A549 (cell line): ENCODE measurements around the gene KRT76. TPM values are rescaled to one million over a fixed set of nuclear protein-coding genes. Genes with fewer than 3 reads are reported as not detected.

Source experiments
- ATAC-seq, 2 experiments: fragments of 200-7000 bp in 1 of 2; fragments of >200 bp in 1 of 2; cut with Nextera tagmentation in 1 of 2; cut with Tn5 transposase in 1 of 2; 3 replicates each; pipeline versions ENCODE4 v1.8.0 to v1.9.1; 2018 to 2020; ENCODE audit warnings: mild to moderate bottlenecking in 1 of 2, moderate library complexity in 1 of 2
- CTCF ChIA-PET: fragments of 300-600 bp; sonication (Branson Sonifier 250); formaldehyde crosslinking; extraction: SDS; loops from one replicate; lab custom pipeline; 2021; ENCODE audit warnings: antibody characterized with exemption, inconsistent platforms; lab: Yijun Ruan, JAX
- POLR2A ChIA-PET: fragments of 350-600 bp; formaldehyde crosslinking; extraction: SDS; loops from one replicate; lab custom pipeline; 2021; ENCODE audit warnings: antibody characterized with exemption, inconsistent platforms; lab: Yijun Ruan, JAX
- DNase-seq, 2 experiments: peaks; one replicate each; pipeline versions ENCODE4 v3.0.0 to v3.0.0-alpha.2; 2011 to 2016; ENCODE audit warnings: low read depth in 1 of 2, low spot score in 1 of 2
- FAIRE-seq: peaks from 2 replicates; lab custom pipeline; 2011; peaks lifted over from hg19 to GRCh38; lab: Jason Lieb, UNC
- H3K27ac ChIP-seq, 2 experiments: fragments of >200 bp; sonication (Bioruptor Twin); formaldehyde crosslinking; 3 replicates each; pipeline ENCODE4 v1.5.1; 2016 to 2017
- H3K4me1 ChIP-seq: fragments of >200 bp; sonication (Bioruptor Twin); formaldehyde crosslinking; 3 replicates; pipeline ENCODE4 v1.6.1; 2016
- H3K4me2 ChIP-seq: fragments of >200 bp; sonication (Bioruptor Twin); formaldehyde crosslinking; 3 replicates; pipeline ENCODE4 v1.6.1; 2016
- H3K4me3 ChIP-seq: fragments of >200 bp; sonication (Bioruptor Twin); formaldehyde crosslinking; 3 replicates; pipeline ENCODE4 v1.5.1; 2016
- H3K9me3 ChIP-seq: fragments of >200 bp; sonication (Bioruptor Twin); formaldehyde crosslinking; 3 replicates; pipeline ENCODE4 v1.6.1; 2016
- BCL3 ChIP-seq: fragments of >200 bp; sonication (Bioruptor Twin); formaldehyde crosslinking; IDR thresholded peaks from 3 replicates; pipeline ENCODE4 v1.6.1; 2016
- CBX8 ChIP-seq: fragments of 200-600 bp; sonication (generic); IDR thresholded peaks from 2 replicates; pipeline ENCODE4 v1.6.1; 2016
- CEBPB ChIP-seq, 2 experiments: fragments of >200 bp in 1 of 2; sonication (Bioruptor Twin) in 1 of 2; formaldehyde crosslinking in 1 of 2; IDR thresholded peaks; 2 replicates each; pipeline ENCODE4 v1.6.1; 2012 to 2016
- E2F6 ChIP-seq: IDR thresholded peaks from 2 replicates; pipeline ENCODE4 v1.6.1; 2012; ENCODE audit warnings: low read depth, borderline replicate concordance
- GATA3 ChIP-seq: IDR thresholded peaks from 2 replicates; pipeline ENCODE4 v1.6.1; 2012; ENCODE audit warnings: borderline replicate concordance
- HEYL ChIP-seq: fragments of 250-450 bp; sonication (Bioruptor Pico); IDR thresholded peaks from 2 replicates; pipeline ENCODE4 v1.8.0; 2021; ENCODE audit warnings: mild to moderate bottlenecking, moderate library complexity
- HMGXB4 ChIP-seq: fragments of 250-450 bp; sonication (Bioruptor Pico); IDR thresholded peaks from 2 replicates; pipeline ENCODE4 v1.5.0; 2021; ENCODE audit warnings: mild to moderate bottlenecking, moderate library complexity, borderline replicate concordance
- HOXA7 ChIP-seq: fragments of 250-450 bp; sonication (Bioruptor Pico); IDR thresholded peaks from 2 replicates; pipeline ENCODE4 v1.5.0; 2020; ENCODE audit warnings: mild to moderate bottlenecking, moderate library complexity
- KDM1A ChIP-seq: fragments of 200-600 bp; sonication (generic); IDR thresholded peaks from 2 replicates; pipeline ENCODE4 v1.6.1; 2016; ENCODE audit warnings: low read depth, mild to moderate bottlenecking
- MAFK ChIP-seq: fragments of 450-650 bp; IDR thresholded peaks from 2 replicates; pipeline ENCODE4 v1.6.1; 2014; ENCODE audit not compliant: partially characterized antibody
- MAZ ChIP-seq: fragments of 150-350 bp; IDR thresholded peaks from 2 replicates; pipeline ENCODE4 v1.6.1; 2014; ENCODE audit warnings: antibody characterized with exemption, low read depth, low read length, borderline replicate concordance
- MYC ChIP-seq: IDR thresholded peaks from 2 replicates; pipeline ENCODE4 v1.6.1; 2012; ENCODE audit warnings: mild to moderate bottlenecking, inconsistent platforms, low read length, improper control_type of control experiment, borderline replicate concordance
- NPAS2 ChIP-seq: fragments of 250-450 bp; sonication (Bioruptor Pico); IDR thresholded peaks from 2 replicates; pipeline ENCODE4 v1.8.0; 2022; ENCODE audit warnings: mild to moderate bottlenecking, moderate library complexity, borderline replicate concordance
- RARB ChIP-seq: fragments of 250-450 bp; sonication (Bioruptor Pico); IDR thresholded peaks from 2 replicates; pipeline ENCODE4 v1.8.0; 2021; ENCODE audit warnings: mild to moderate bottlenecking, moderate library complexity
- RCOR1 ChIP-seq: fragments of 150-350 bp; IDR thresholded peaks from 2 replicates; pipeline ENCODE4 v1.6.1; 2014; ENCODE audit warnings: antibody characterized with exemption, low read length, low read depth
- REST ChIP-seq: fragments of 200-600 bp; sonication (generic); IDR thresholded peaks from 2 replicates; pipeline ENCODE4 v1.6.1; 2016; ENCODE audit warnings: antibody characterized with exemption, mild to moderate bottlenecking, moderate library complexity
- RNF2 ChIP-seq: fragments of 200-600 bp; sonication (generic); IDR thresholded peaks from 2 replicates; pipeline ENCODE4 v1.6.1; 2016; ENCODE audit warnings: low read depth, mild to moderate bottlenecking, antibody characterized with exemption, moderate library complexity, borderline replicate concordance
- TFCP2L1 ChIP-seq: fragments of 250-450 bp; sonication (Bioruptor Pico); IDR thresholded peaks from 2 replicates; pipeline ENCODE4 v1.5.0; 2021; ENCODE audit warnings: mild to moderate bottlenecking
- USF2 ChIP-seq: fragments of 450-650 bp; IDR thresholded peaks from 2 replicates; pipeline ENCODE4 v1.6.1; 2014; ENCODE audit warnings: antibody characterized with exemption
- ZC3H11A ChIP-seq: fragments of 450-650 bp; IDR thresholded peaks from 2 replicates; pipeline ENCODE4 v1.6.1; 2014; ENCODE audit warnings: antibody characterized with exemption, mild to moderate bottlenecking
- ZFP36 ChIP-seq: fragments of 450-650 bp; IDR thresholded peaks from 2 replicates; pipeline ENCODE4 v1.6.1; 2014; ENCODE audit warnings: borderline replicate concordance; ENCODE audit not compliant: partially characterized antibody
- ZNF302 ChIP-seq: fragments of 250-450 bp; sonication (Bioruptor Pico); IDR thresholded peaks from 2 replicates; pipeline ENCODE4 v1.9.0; 2021; ENCODE audit warnings: inconsistent platforms, mild to moderate bottlenecking, moderate library complexity
- ZSCAN20 ChIP-seq: fragments of 250-450 bp; sonication (Bioruptor Pico); IDR thresholded peaks from 2 replicates; pipeline ENCODE4 v1.8.0; 2022; ENCODE audit warnings: mild to moderate bottlenecking, moderate library complexity
- WGBS: methylation state at CpG from one replicate; pipeline ENCODE4 v1.1.6; 2017; ENCODE audit errors: missing lambda C conversion rate; 5-methylcytosine and 5-hydroxymethylcytosine counted together
- polyA plus RNA-seq, 4 experiments: library from polyadenylated mRNA; depleted of rRNA in 3 of 4; stranded (reverse); fragments of >200 nt; fragmentation: RNase III in 1 of 4; extraction: RNeasy Plus Mini Kit Qiagen cat#74134 plus additional on column Dnase treatment in 1 of 4; gene quantifications; 2 replicates in 3 of 4; 3 replicates in 1 of 4; pipeline ENCODE4 v1.2.3, GENCODE V29; 2011 to 2017

The KRT76 gene
- polyA plus RNA-seq, 2 of the 4 experiments (the other 2 are of a cell fraction), result not detected

- TF ChIP-seq RARB (CRISPR knock-in tag) (no peak), HMGXB4 (no peak), USF2 (no peak), MAFK (no peak), ZNF302 (CRISPR knock-in tag) (0 out of 2 replicates have a peak, but pooled peaks have one; percentile 4), ZSCAN20 (peak; percentile 79), CBX8 (no peak), REST (no peak), CEBPB (IDR thresholded peaks at IDR 0.05) (peak in 1 of 2 experiments; percentile 66; a peak in 2 of 4 replicates), BCL3 (no peak), E2F6 (no peak)
Observed at GRCh38 chr12:52800259-52800917, 23.2 kb upstream of the KRT76 start (continued).

- H3K27ac ChIP-seq, result peak overlapping the region; percentile 88 to 89
- FAIRE-seq (no peak), ATAC-seq (no peak), DNase-seq (no peak)
- no peaks in the 10 kb centered on the region for H3K9me3 ChIP-seq
- 78% methylated on average over 5 of the region's 5 CpGs for whole genome bisulfite sequencing
- CTCF ChIA-PET, result interaction anchor here (0.7 to 2.5 kb wide), 2 partner anchors 66 to 86 kb away, joined by 3 to 9 read pairs; no protein-coding TSS in a partner anchor
- POLR2A ChIA-PET, result interaction anchor here (1.1 kb wide), 1 partner anchor 74 kb away, joined by 3 read pairs; no protein-coding TSS in a partner anchor
- H3K4me1 ChIP-seq, result peaks cover 70% of the 10 kb centered on the region
- peak overlapping the region; percentile 54 for H3K4me2 ChIP-seq
- H3K4me3 ChIP-seq, result no peak overlapping the region
- TF ChIP-seq RCOR1 (no peak), E2F6 (no peak), MAZ (no peak), TFCP2L1 (CRISPR knock-in tag) (no peak), MYC (no peak), GATA3 (no peak), HOXA7 (CRISPR knock-in tag) (no peak), REST (no peak), RNF2 (no peak), ZC3H11A (no peak), HEYL (no peak), NPAS2 (no peak), KDM1A (no peak), ZFP36 (no peak)
Observed at GRCh38 chr12:52799505-52800211, 22.5 kb upstream of the KRT76 start.
